Astrocyte (in vitro differentiated cells and primary cell): ENCODE results near the gene RUVBL2. TPM values are rescaled to one million over a fixed set of nuclear protein-coding genes. Genes with fewer than 3 reads are reported as not detected.

Source experiments
- DNase-seq: peaks from one replicate; pipeline ENCODE4 v3.0.0-alpha.2; 2010; ENCODE audit warnings: low read depth
- FAIRE-seq: peaks from 2 replicates; lab custom pipeline; 2011; peaks lifted over from hg19 to GRCh38; lab: Jason Lieb, UNC
- H2AFZ ChIP-seq: 2 replicates; pipeline ENCODE4 v1.6.0; 2012; ENCODE audit warnings: low read depth, low read length, inconsistent platforms
- H3K27ac ChIP-seq: 2 replicates; pipeline ENCODE4 v1.5.1; 2011; ENCODE audit warnings: low read depth, low read length, inconsistent platforms
- H3K27me3 ChIP-seq: 2 replicates; pipeline ENCODE4 v1.6.0; 2011; ENCODE audit warnings: low read length, inconsistent platforms; ENCODE audit not compliant: insufficient read depth
- H3K36me3 ChIP-seq: 2 replicates; pipeline ENCODE4 v1.5.1; 2011; ENCODE audit warnings: low read length, inconsistent platforms; ENCODE audit not compliant: insufficient read depth
- H3K4me1 ChIP-seq: 2 replicates; pipeline ENCODE4 v1.5.1; 2011; ENCODE audit warnings: low read length, inconsistent platforms; ENCODE audit not compliant: insufficient read depth
- H3K4me2 ChIP-seq: 2 replicates; pipeline ENCODE4 v1.6.0; 2012; ENCODE audit warnings: low read length, inconsistent platforms
- H3K4me3 ChIP-seq: 2 replicates; pipeline ENCODE4 v1.5.1; 2011; ENCODE audit warnings: low read depth, mild to moderate bottlenecking, low read length, inconsistent platforms; ENCODE audit not compliant: insufficient read depth
- H3K79me2 ChIP-seq: 2 replicates; pipeline ENCODE4 v1.6.0; 2012; ENCODE audit warnings: mild to moderate bottlenecking, low read length, inconsistent platforms; ENCODE audit not compliant: insufficient read depth
- H3K9ac ChIP-seq: 2 replicates; pipeline ENCODE4 v1.6.0; 2012; ENCODE audit warnings: mild to moderate bottlenecking, low read length, inconsistent platforms
- H3K9me3 ChIP-seq: 2 replicates; pipeline ENCODE4 v1.5.1; 2012; ENCODE audit warnings: low read depth, mild to moderate bottlenecking, low read length, inconsistent platforms; ENCODE audit not compliant: insufficient read depth
- H4K20me1 ChIP-seq: 2 replicates; pipeline ENCODE4 v1.6.0; 2012; ENCODE audit warnings: low read length, inconsistent platforms; ENCODE audit not compliant: insufficient read depth
- H3K27ac Mint-ChIP-seq: one replicate; pipeline ENCODE4 v1.8.0; 2021; ENCODE audit warnings: mild to moderate bottlenecking, mixed read lengths; ENCODE audit not compliant: unreplicated experiment
- H3K27me3 Mint-ChIP-seq: one replicate; pipeline ENCODE4 v1.8.0; 2021; ENCODE audit warnings: low read depth, mixed read lengths; ENCODE audit not compliant: unreplicated experiment
- H3K36me3 Mint-ChIP-seq: one replicate; pipeline ENCODE4 v1.8.0; 2021; ENCODE audit warnings: low read depth, mixed read lengths; ENCODE audit not compliant: unreplicated experiment
- H3K4me1 Mint-ChIP-seq: one replicate; pipeline ENCODE4 v1.8.0; 2021; ENCODE audit warnings: low read depth, mixed read lengths; ENCODE audit not compliant: unreplicated experiment
- H3K4me3 Mint-ChIP-seq: one replicate; pipeline ENCODE4 v1.8.0; 2021; ENCODE audit warnings: mild to moderate bottlenecking, moderate library complexity, mixed read lengths; ENCODE audit not compliant: unreplicated experiment
- H3K9me3 Mint-ChIP-seq: one replicate; pipeline ENCODE4 v1.8.0; 2021; ENCODE audit warnings: mild to moderate bottlenecking, mixed read lengths; ENCODE audit not compliant: unreplicated experiment
- EZH2 ChIP-seq: IDR thresholded peaks from 2 replicates; pipeline ENCODE4 v1.6.1; 2012; ENCODE audit warnings: mild to moderate bottlenecking, low read length, inconsistent platforms; ENCODE audit not compliant: insufficient read depth
- total RNA-seq: library from RNA; stranded (reverse); gene quantifications from 2 replicates; pipeline ENCODE4 v1.2.1, GENCODE V29; 2021
- TF ChIP-seq, protein P1 (sequence below): IDR thresholded peaks from 2 replicates; pipeline ENCODE4 v1.5.1; 2011; ENCODE audit warnings: low read depth, mild to moderate bottlenecking, inconsistent platforms, low read length, moderate library complexity; ENCODE audit not compliant: insufficient read depth

Gene RUVBL2
- total RNA-seq, 1 donor from 2014 or later: 106 TPM

DNA sequence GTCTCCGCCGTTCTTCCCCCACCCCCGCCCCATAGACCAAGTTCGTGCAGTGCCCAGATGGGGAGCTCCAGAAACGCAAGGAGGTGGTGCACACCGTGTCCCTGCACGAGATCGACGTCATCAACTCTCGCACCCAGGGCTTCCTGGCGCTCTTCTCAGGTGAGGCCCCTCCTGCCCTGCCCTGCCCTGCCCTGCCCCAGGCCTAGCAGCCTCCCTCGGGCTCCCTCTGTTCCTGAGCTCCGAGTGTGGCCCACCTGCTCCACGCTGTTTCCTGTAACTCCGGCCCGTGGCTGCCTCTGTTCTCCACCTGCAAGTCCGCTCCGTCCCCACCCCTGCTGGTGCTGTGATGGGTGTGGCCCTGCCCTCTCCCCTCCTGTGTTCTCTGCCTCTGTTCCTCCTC is 16.8 kb downstream of the RUVBL2 start:
- Histone ChIP-seq H3K9ac (no peak overlapping the region), H3K4me2 (no peak overlapping the region), H3K27ac (no peak overlapping the region), H3K79me2 (no peaks in the 10 kb centered on the region), H4K20me1 (peaks cover 4% of the 10 kb centered on the region), H3K36me3 (peaks cover 11% of the 10 kb centered on the region), H3K4me1 (no peaks in the 10 kb centered on the region), H3K9me3 (no peaks in the 10 kb centered on the region), H3K4me3 (no peak overlapping the region), H2AFZ (no peak overlapping the region), H3K27me3 (no peaks in the 10 kb centered on the region)
- no peak overlapping the region for H3K27ac Mint-ChIP-seq
- no peak overlapping the region for H3K4me3 Mint-ChIP-seq
- H3K36me3 Mint-ChIP-seq: peaks cover 14% of the 10 kb centered on the region
- no peaks in the 10 kb centered on the region for H3K4me1 Mint-ChIP-seq
- DNase-seq (no peak), FAIRE-seq (no peak)
- no peak for TF ChIP-seq EZH2
- TF ChIP-seq, protein P1, sequence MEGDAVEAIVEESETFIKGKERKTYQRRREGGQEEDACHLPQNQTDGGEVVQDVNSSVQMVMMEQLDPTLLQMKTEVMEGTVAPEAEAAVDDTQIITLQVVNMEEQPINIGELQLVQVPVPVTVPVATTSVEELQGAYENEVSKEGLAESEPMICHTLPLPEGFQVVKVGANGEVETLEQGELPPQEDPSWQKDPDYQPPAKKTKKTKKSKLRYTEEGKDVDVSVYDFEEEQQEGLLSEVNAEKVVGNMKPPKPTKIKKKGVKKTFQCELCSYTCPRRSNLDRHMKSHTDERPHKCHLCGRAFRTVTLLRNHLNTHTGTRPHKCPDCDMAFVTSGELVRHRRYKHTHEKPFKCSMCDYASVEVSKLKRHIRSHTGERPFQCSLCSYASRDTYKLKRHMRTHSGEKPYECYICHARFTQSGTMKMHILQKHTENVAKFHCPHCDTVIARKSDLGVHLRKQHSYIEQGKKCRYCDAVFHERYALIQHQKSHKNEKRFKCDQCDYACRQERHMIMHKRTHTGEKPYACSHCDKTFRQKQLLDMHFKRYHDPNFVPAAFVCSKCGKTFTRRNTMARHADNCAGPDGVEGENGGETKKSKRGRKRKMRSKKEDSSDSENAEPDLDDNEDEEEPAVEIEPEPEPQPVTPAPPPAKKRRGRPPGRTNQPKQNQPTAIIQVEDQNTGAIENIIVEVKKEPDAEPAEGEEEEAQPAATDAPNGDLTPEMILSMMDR: no peak
- H3K27me3 Mint-ChIP-seq: no peaks in the 10 kb centered on the region
- no peaks in the 10 kb centered on the region for H3K9me3 Mint-ChIP-seq

DNA sequence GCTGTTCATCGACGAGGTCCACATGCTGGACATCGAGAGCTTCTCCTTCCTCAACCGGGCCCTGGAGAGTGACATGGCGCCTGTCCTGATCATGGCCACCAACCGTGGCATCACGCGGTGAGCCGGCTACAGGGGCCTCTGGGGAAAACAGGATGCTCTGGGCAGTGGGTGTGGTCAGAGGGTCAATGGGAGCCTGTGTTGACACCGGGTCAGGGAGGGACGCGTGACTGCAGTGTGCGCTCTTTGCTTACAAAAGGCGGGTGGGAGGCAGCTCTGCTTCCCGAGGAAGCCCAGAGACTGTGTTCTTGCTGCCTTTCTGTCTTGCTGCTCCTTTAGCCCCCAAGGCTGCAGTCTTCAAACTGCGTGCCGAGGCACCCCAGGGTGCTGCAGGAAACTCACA is 17.5 kb downstream of the RUVBL2 start:
- Histone ChIP-seq H4K20me1 (peaks cover 4% of the 10 kb centered on the region), H3K4me3 (no peak overlapping the region), H3K4me2 (no peak overlapping the region), H3K79me2 (no peaks in the 10 kb centered on the region), H3K9me3 (no peaks in the 10 kb centered on the region), H3K4me1 (no peaks in the 10 kb centered on the region), H3K9ac (no peak overlapping the region), H2AFZ (no peak overlapping the region), H3K27ac (no peak overlapping the region), H3K36me3 (peaks cover 10% of the 10 kb centered on the region), H3K27me3 (no peaks in the 10 kb centered on the region)
- Mint-ChIP-seq H3K27me3 (no peaks in the 10 kb centered on the region), H3K9me3 (no peaks in the 10 kb centered on the region), H3K27ac (no peak overlapping the region), H3K4me1 (no peaks in the 10 kb centered on the region), H3K4me3 (no peak overlapping the region), H3K36me3 (peaks cover 20% of the 10 kb centered on the region)
- FAIRE-seq: no peak
- TF ChIP-seq EZH2: no peak
- TF ChIP-seq, protein P1: no peak
- DNase-seq: no peak

DNA sequence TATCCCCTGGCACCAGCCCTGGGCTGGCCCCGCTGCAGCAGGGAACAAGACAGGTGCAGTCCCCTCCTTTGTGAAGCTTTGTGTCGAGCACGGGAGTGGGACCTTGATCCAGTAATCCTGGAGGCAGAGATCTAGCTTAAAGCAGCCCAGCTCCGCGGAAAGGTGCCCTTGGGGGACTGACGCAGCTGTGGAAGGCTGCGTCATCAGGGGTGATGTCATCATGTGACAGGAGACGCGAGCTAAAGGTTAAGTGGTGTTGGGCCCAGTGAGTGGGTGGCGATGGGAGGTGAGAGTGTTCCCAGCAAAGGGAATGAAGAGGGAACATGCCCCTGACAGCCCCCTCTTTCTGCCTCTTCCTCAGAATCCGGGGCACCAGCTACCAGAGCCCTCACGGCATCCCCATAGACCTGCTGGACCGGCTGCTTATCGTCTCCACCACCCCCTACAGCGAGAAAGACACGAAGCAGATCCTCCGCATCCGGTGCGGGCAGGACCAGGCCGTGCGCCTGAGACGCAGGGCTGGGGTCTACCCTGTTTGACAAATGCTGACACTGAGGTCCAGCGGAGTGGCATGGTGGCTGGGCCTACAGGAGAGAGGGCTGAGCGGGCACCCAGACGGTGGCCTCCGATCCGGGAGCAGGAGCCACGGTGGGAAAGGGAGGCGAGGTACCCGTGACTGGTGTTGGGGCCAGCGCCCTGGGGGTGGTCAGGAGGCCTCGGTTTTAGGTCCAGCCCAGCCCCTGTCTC is 20.6 kb downstream of the RUVBL2 start:
- H3K4me2 ChIP-seq: no peak overlapping the region
- no peak overlapping the region for H3K9ac ChIP-seq
- H4K20me1 ChIP-seq: peaks cover 4% of the 10 kb centered on the region
- Mint-ChIP-seq H3K27me3 (peaks cover 2% of the 10 kb centered on the region), H3K36me3 (peaks cover 22% of the 10 kb centered on the region), H3K4me1 (peaks cover 3% of the 10 kb centered on the region), H3K9me3 (no peaks in the 10 kb centered on the region), H3K27ac (peak overlapping the region; percentile 66), H3K4me3 (no peak overlapping the region)
- peaks cover 14% of the 10 kb centered on the region for H3K4me1 ChIP-seq
- H3K9me3 ChIP-seq: no peaks in the 10 kb centered on the region
- H3K36me3 ChIP-seq: peaks cover 10% of the 10 kb centered on the region
- no peaks in the 10 kb centered on the region for H3K27me3 ChIP-seq
- no peak overlapping the region for H3K27ac ChIP-seq
- TF ChIP-seq, protein P1: no peak
- FAIRE-seq: no peak
- no peaks in the 10 kb centered on the region for H3K79me2 ChIP-seq
- H2AFZ ChIP-seq: no peak overlapping the region
- H3K4me3 ChIP-seq: no peak overlapping the region
- no peak for DNase-seq
